Measurements from ENCODE around the gene SLC8A3.

The SLC8A3 gene

GRCh38 chr14:70203686-70204085 lies 14.9 kb upstream of the SLC8A3 start:
- Histone ChIP-seq H3K9ac (ENCODE audit: low read length) (no peak overlapping the region), H3K9me2 (ENCODE audit: low read depth, low read length) (no peaks in the 10 kb centered on the region), H3K79me2 (ENCODE audit: insufficient read depth, low read length) (no peaks in the 10 kb centered on the region), H3K27ac (ENCODE audit: low read depth, low read length, poor library complexity, severe bottlenecking) (no peak overlapping the region), H3K36me3 (ENCODE audit: insufficient read depth, low read length) (no peaks in the 10 kb centered on the region), H3K27me3 (ENCODE audit: insufficient read depth, low read length) (no peaks in the 10 kb centered on the region; the same call in 1 of the 2 replicates), H3K4me1 (ENCODE audit: insufficient read depth, low read length, severe bottlenecking) (no peaks in the 10 kb centered on the region), H2AFZ (ENCODE audit: low read length) (no peak overlapping the region), H3K4me3 (ENCODE audit: low read depth, low read length, poor library complexity, severe bottlenecking) (no peak overlapping the region), H4K20me1 (ENCODE audit: insufficient read depth, low read length) (no peaks in the 10 kb centered on the region), H3K4me2 (ENCODE audit: low read length) (no peak overlapping the region), H3K9me3 (ENCODE audit: low read length) (no peaks in the 10 kb centered on the region), H3F3A (ENCODE audit: insufficient read depth, low read length) (no peaks in the 10 kb centered on the region)
- TF ChIP-seq CTCF (IDR thresholded peaks at IDR 0.05; ENCODE audit: low read length), result no peak
- TF ChIP-seq EZH2 (IDR thresholded peaks at IDR 0.05; ENCODE audit: borderline replicate concordance, low read length), result no peak

GRCh38 chr14:70201994-70202393 lies 13.2 kb upstream of the SLC8A3 start:
- Histone ChIP-seq H4K20me1 (ENCODE audit: insufficient read depth, low read length) (no peaks in the 10 kb centered on the region), H3K36me3 (ENCODE audit: insufficient read depth, low read length) (no peaks in the 10 kb centered on the region), H3K9me2 (ENCODE audit: low read depth, low read length) (no peaks in the 10 kb centered on the region), H3K9me3 (ENCODE audit: low read length) (no peaks in the 10 kb centered on the region), H2AFZ (ENCODE audit: low read length) (no peak overlapping the region), H3K27me3 (ENCODE audit: insufficient read depth, low read length) (no peaks in the 10 kb centered on the region; the same call in 1 of the 2 replicates), H3K79me2 (ENCODE audit: insufficient read depth, low read length) (no peaks in the 10 kb centered on the region), H3K9ac (ENCODE audit: low read length) (no peak overlapping the region), H3K4me2 (ENCODE audit: low read length) (no peak overlapping the region), H3K4me1 (ENCODE audit: insufficient read depth, low read length, severe bottlenecking) (no peaks in the 10 kb centered on the region), H3F3A (ENCODE audit: insufficient read depth, low read length) (no peaks in the 10 kb centered on the region), H3K27ac (ENCODE audit: low read depth, low read length, poor library complexity, severe bottlenecking) (no peak overlapping the region), H3K4me3 (ENCODE audit: low read depth, low read length, poor library complexity, severe bottlenecking) (no peak overlapping the region)
- TF ChIP-seq EZH2 (IDR thresholded peaks at IDR 0.05; ENCODE audit: borderline replicate concordance, low read length) (no peak), CTCF (IDR thresholded peaks at IDR 0.05; ENCODE audit: low read length) (no peak)

- H3K9me2 ChIP-seq (ENCODE audit: low read depth, low read length), result no peaks in the 10 kb centered on the region
- H3K27ac ChIP-seq (ENCODE audit: low read depth, low read length, poor library complexity, severe bottlenecking), result no peak overlapping the region
- no peaks in the 10 kb centered on the region for H3K9me3 ChIP-seq (ENCODE audit: low read length)
- no peaks in the 10 kb centered on the region for H3F3A ChIP-seq (ENCODE audit: insufficient read depth, low read length)
- H3K4me2 ChIP-seq (ENCODE audit: low read length), result no peak overlapping the region
- no peak overlapping the region for H2AFZ ChIP-seq (ENCODE audit: low read length)
- H3K36me3 ChIP-seq (ENCODE audit: insufficient read depth, low read length), result no peaks in the 10 kb centered on the region
- no peak overlapping the region for H3K4me3 ChIP-seq (ENCODE audit: low read depth, low read length, poor library complexity, severe bottlenecking)
- H3K27me3 ChIP-seq (ENCODE audit: insufficient read depth, low read length), result peaks cover 5% of the 10 kb centered on the region; the same call in 1 of the 2 replicates
- no peaks in the 10 kb centered on the region for H3K79me2 ChIP-seq (ENCODE audit: insufficient read depth, low read length)
- no peak overlapping the region for H3K9ac ChIP-seq (ENCODE audit: low read length)
- H3K4me1 ChIP-seq (ENCODE audit: insufficient read depth, low read length, severe bottlenecking), result no peaks in the 10 kb centered on the region
- TF ChIP-seq CTCF (IDR thresholded peaks at IDR 0.05; ENCODE audit: low read length) (no peak), EZH2 (IDR thresholded peaks at IDR 0.05; ENCODE audit: borderline replicate concordance, low read length) (no peak)
- no peaks in the 10 kb centered on the region for H4K20me1 ChIP-seq (ENCODE audit: insufficient read depth, low read length)
These were observed 4.6 kb upstream of the SLC8A3 start for GRCh38 chr14:70193396-70193795.
